Gastroesophageal sphincter (tissue), 4 donors: Measurements from ENCODE around the gene LMF1. TPM values are rescaled to one million over a fixed set of nuclear protein-coding genes. Genes with fewer than 3 reads are reported as not detected.
"Not testable (repeated sequence)": the region's sequence is repeated elsewhere in the genome, so short reads cannot be mapped to it uniquely, and the experiment has no call there.

Experiments used
- ATAC-seq: fragments of 150-250 bp; one replicate; pipeline ENCODE4 v1.9.1; 2016; ENCODE audit warnings: mild to moderate bottlenecking, moderate library complexity
- H3K27ac ChIP-seq, 4 donors: fragments of 200-600 bp; sonication (generic) in 3 of 4; 1 replicate in 3 of 4; 2 replicates in 1 of 4; pipeline ENCODE4 v1.5.1; 2016 to 2019
- H3K27me3 ChIP-seq: fragments of 200-600 bp; sonication (generic); one replicate; pipeline ENCODE4 v1.5.1; 2019
- H3K36me3 ChIP-seq, 2 donors: fragments of 200-600 bp; sonication (generic); one replicate each; pipeline ENCODE4 v1.5.1; 2019; ENCODE audit warnings: control low read depth in 1 of 2
- H3K4me1 ChIP-seq, 3 donors: fragments of 200-600 bp; sonication (generic); 1 replicate in 2 of 3; 2 replicates in 1 of 3; pipeline ENCODE4 v1.5.1; 2016 to 2019; ENCODE audit warnings: control low read depth in 2 of 3
- H3K4me3 ChIP-seq, 2 donors: fragments of 200-600 bp; sonication (generic); one replicate each; pipeline ENCODE4 v1.5.1; 2019; ENCODE audit warnings: mild to moderate bottlenecking in 1 of 2, moderate library complexity in 1 of 2
- H3K9me3 ChIP-seq, 3 donors: fragments of 200-600 bp; sonication (generic); one replicate each; pipeline ENCODE4 v1.5.1; 2017 to 2019; ENCODE audit warnings: control low read depth in 2 of 3
- CTCF ChIP-seq, 4 experiments: fragments of 200-600 bp in 2 of 4; fragments of 450-650 bp in 2 of 4; sonication (generic) in 1 of 4; IDR thresholded peaks; one replicate each; pipeline ENCODE4 v1.5.1; 2017 to 2019; ENCODE audit warnings: antibody characterized with exemption in 4 of 4, mild to moderate bottlenecking in 2 of 4, moderate library complexity in 2 of 4
- EP300 ChIP-seq: sonication (generic); formaldehyde crosslinking; IDR thresholded peaks from one replicate; pipeline ENCODE4 v1.6.1; 2017; ENCODE audit warnings: antibody characterized with exemption, mild to moderate bottlenecking
- POLR2A ChIP-seq, 2 donors: fragments of 450-650 bp; IDR thresholded peaks; one replicate each; pipeline ENCODE4 v1.6.1; 2017; ENCODE audit warnings: antibody characterized with exemption in 2 of 2, mild to moderate bottlenecking in 2 of 2, moderate library complexity in 1 of 2
- POLR2AphosphoS5 ChIP-seq: sonication (generic); formaldehyde crosslinking; IDR thresholded peaks from one replicate; pipeline ENCODE4 v1.6.1; 2017; ENCODE audit warnings: antibody characterized with exemption
- WGBS, 2 donors: methylation state at CpG; one replicate each; pipeline ENCODE4 v1.1.5; 2018; ENCODE audit warnings: low coverage in 1 of 2; 5-methylcytosine and 5-hydroxymethylcytosine counted together
- total RNA-seq, 4 donors: library from RNA; depleted of rRNA; stranded (reverse); fragments of >200 nt; gene quantifications; one replicate each; pipeline ENCODE4 v1.1.0, GENCODE V29; 2016

LMF1 gene
- total RNA-seq, 4 donors from 2014 or later, result 13.7 to 57.3 (median 20.9) TPM

- Histone ChIP-seq H3K4me1 (no peaks in the 10 kb centered on the region), H3K27ac (no peak overlapping the region), H3K9me3 (peaks cover 0 to 38% (median 0%) of the 10 kb centered on the region in 3 donors), H3K27me3 (no peaks in the 10 kb centered on the region), H3K4me3 (no peak overlapping the region), H3K36me3 (peaks cover 0 to 80% of the 10 kb centered on the region in 2 donors)
- no peak for ATAC-seq
- TF ChIP-seq EP300, result no peak
- TF ChIP-seq POLR2A (IDR thresholded peaks at IDR 0.05), result no peak
- TF ChIP-seq POLR2AphosphoS5, result no peak
- TF ChIP-seq CTCF (IDR thresholded peaks at IDR 0.05), result no peak
- WGBS, 2 donors, result 95 to 96% methylated on average over 3 of the region's 3 CpGs
Measured at GRCh38 chr16:883340-883739, 87.4 kb downstream of the LMF1 start.

- H3K4me1 ChIP-seq, ATAC-seq, H3K27ac ChIP-seq, H3K4me3 ChIP-seq, H3K27me3 ChIP-seq: not testable (repeated sequence)
- Histone ChIP-seq H3K9me3 (peaks cover 0 to 38% (median 0%) of the 10 kb centered on the region in 3 donors), H3K36me3 (peaks cover 0 to 74% of the 10 kb centered on the region in 2 donors)
- 90 to 98% methylated on average over 2 to 6 of the region's 15 CpGs for WGBS, 2 donors
Measured at GRCh38 chr16:882671-883070, 88.1 kb downstream of the LMF1 start.

- ATAC-seq, result no peak
- Histone ChIP-seq H3K4me3 (no peak overlapping the region), H3K27me3 (no peaks in the 10 kb centered on the region), H3K9me3 (peaks cover 0 to 38% (median 0%) of the 10 kb centered on the region in 3 donors), H3K4me1 (no peaks in the 10 kb centered on the region), H3K36me3 (peaks cover 0 to 72% of the 10 kb centered on the region in 2 donors), H3K27ac (no peak overlapping the region)
- TF ChIP-seq CTCF (IDR thresholded peaks at IDR 0.05), result no peak
- TF ChIP-seq EP300, result no peak
- no peak for TF ChIP-seq POLR2A (IDR thresholded peaks at IDR 0.05)
- TF ChIP-seq POLR2AphosphoS5, result no peak
- 83 to 92% methylated on average over 2 of the region's 7 CpGs for WGBS, 2 donors
Measured at GRCh38 chr16:882256-882655, 88.5 kb downstream of the LMF1 start.

- WGBS, 2 donors, result 75 to 88% methylated on average over 9 to 12 of the region's 21 CpGs
- peaks cover 0 to 80% of the 10 kb centered on the region in 2 donors for H3K36me3 ChIP-seq
- TF ChIP-seq EP300 (no peak), CTCF (IDR thresholded peaks at IDR 0.05) (no peak), POLR2AphosphoS5 (no peak), POLR2A (IDR thresholded peaks at IDR 0.05) (no peak)
- H3K27ac ChIP-seq, result no peak overlapping the region
- no peak overlapping the region for H3K4me3 ChIP-seq
- H3K9me3 ChIP-seq, result peaks cover 0 to 38% (median 0%) of the 10 kb centered on the region in 3 donors
- H3K27me3 ChIP-seq, result no peaks in the 10 kb centered on the region
- H3K4me1 ChIP-seq, result no peaks in the 10 kb centered on the region
- ATAC-seq, result no peak
Measured at GRCh38 chr16:881219-882097, 89.3 kb downstream of the LMF1 start.

GRCh38 chr16:880471-881171 lies 90.2 kb downstream of the LMF1 start:
- Histone ChIP-seq H3K4me3 (no peak overlapping the region), H3K36me3 (peaks cover 0 to 83% of the 10 kb centered on the region in 2 donors), H3K27ac (no peak overlapping the region), H3K4me1 (no peaks in the 10 kb centered on the region), H3K9me3 (peaks cover 0 to 32% (median 0%) of the 10 kb centered on the region in 3 donors), H3K27me3 (no peaks in the 10 kb centered on the region)
- no peak for ATAC-seq
- 90 to 100% methylated on average over 2 to 4 of the region's 23 CpGs for WGBS, 2 donors
- TF ChIP-seq POLR2AphosphoS5, result no peak
- no peak for TF ChIP-seq EP300
- no peak for TF ChIP-seq CTCF (IDR thresholded peaks at IDR 0.05)
- no peak for TF ChIP-seq POLR2A (IDR thresholded peaks at IDR 0.05)
